OCI-LY1 (cell line): Measurements from ENCODE around the gene ARL16.

Experiments used
- CTCF ChIP-seq: fragments of 200-600 bp; sonication (generic), shearing (Covaris generic); IDR thresholded peaks from 2 replicates; pipeline ENCODE4 v1.5.1; 2017; ENCODE audit warnings: mild to moderate bottlenecking, antibody characterized with exemption, low read length, moderate library complexity, mixed read lengths
- EZH2 ChIP-seq: fragments of 200-600 bp; sonication (generic), shearing (Covaris generic); IDR thresholded peaks from 2 replicates; pipeline ENCODE4 v1.8.0; 2017; ENCODE audit warnings: borderline replicate concordance, mixed run types, mild to moderate bottlenecking, antibody characterized with exemption, low read length, moderate library complexity, mixed read lengths

- no peak for TF ChIP-seq CTCF
- no peak for TF ChIP-seq EZH2
Measured at GRCh38 chr17:81651692-81652091, 31.9 kb downstream of the ARL16 start.
